A673 (cell line): ENCODE results near the gene TTC33.

Experiments used
- CTCF ChIP-seq: fragments of 300-800, 200-600 bp; sonication (generic); conservative IDR thresholded peaks from 2 replicates; pipeline ENCODE4 v1.5.1; 2017; ENCODE audit warnings: low read depth, mild to moderate bottlenecking, antibody characterized with exemption, low read length, moderate library complexity, mixed read lengths
- EZH2 ChIP-seq: fragments of 200-600 bp; sonication (generic); IDR thresholded peaks from 2 replicates; pipeline ENCODE4 v1.6.1; 2017; ENCODE audit warnings: borderline replicate concordance, low read depth, mild to moderate bottlenecking, mixed read lengths, antibody characterized with exemption, low read length; ENCODE audit not compliant: poor library complexity, severe bottlenecking

- TF ChIP-seq CTCF (no peak), EZH2 (no peak)
These were observed 6.9 kb upstream of the TTC33 start for GRCh38 chr5:40762705-40763104.
